GM12874 (cell line): ENCODE measurements around the gene KAZALD1.

ENCODE experiments used
- TF ChIP-seq, protein P1 (sequence below): IDR thresholded peaks from 2 replicates; pipeline ENCODE4 v1.5.1; 2011; ENCODE audit warnings: low read depth, mild to moderate bottlenecking, control low read depth, low read length, moderate library complexity; ENCODE audit not compliant: insufficient read depth

KAZALD1 gene

GRCh38 chr10:101090597-101090996 is 28.8 kb downstream of the KAZALD1 start:
- TF ChIP-seq, protein P1, sequence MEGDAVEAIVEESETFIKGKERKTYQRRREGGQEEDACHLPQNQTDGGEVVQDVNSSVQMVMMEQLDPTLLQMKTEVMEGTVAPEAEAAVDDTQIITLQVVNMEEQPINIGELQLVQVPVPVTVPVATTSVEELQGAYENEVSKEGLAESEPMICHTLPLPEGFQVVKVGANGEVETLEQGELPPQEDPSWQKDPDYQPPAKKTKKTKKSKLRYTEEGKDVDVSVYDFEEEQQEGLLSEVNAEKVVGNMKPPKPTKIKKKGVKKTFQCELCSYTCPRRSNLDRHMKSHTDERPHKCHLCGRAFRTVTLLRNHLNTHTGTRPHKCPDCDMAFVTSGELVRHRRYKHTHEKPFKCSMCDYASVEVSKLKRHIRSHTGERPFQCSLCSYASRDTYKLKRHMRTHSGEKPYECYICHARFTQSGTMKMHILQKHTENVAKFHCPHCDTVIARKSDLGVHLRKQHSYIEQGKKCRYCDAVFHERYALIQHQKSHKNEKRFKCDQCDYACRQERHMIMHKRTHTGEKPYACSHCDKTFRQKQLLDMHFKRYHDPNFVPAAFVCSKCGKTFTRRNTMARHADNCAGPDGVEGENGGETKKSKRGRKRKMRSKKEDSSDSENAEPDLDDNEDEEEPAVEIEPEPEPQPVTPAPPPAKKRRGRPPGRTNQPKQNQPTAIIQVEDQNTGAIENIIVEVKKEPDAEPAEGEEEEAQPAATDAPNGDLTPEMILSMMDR: no peak

- TF ChIP-seq, protein P1: no peak
Observed at GRCh38 chr10:101091546-101092290, 29.9 kb downstream of the KAZALD1 start.

GRCh38 chr10:101092881-101093354 is 31.1 kb downstream of the KAZALD1 start:
- TF ChIP-seq, protein P1: no peak

DNA sequence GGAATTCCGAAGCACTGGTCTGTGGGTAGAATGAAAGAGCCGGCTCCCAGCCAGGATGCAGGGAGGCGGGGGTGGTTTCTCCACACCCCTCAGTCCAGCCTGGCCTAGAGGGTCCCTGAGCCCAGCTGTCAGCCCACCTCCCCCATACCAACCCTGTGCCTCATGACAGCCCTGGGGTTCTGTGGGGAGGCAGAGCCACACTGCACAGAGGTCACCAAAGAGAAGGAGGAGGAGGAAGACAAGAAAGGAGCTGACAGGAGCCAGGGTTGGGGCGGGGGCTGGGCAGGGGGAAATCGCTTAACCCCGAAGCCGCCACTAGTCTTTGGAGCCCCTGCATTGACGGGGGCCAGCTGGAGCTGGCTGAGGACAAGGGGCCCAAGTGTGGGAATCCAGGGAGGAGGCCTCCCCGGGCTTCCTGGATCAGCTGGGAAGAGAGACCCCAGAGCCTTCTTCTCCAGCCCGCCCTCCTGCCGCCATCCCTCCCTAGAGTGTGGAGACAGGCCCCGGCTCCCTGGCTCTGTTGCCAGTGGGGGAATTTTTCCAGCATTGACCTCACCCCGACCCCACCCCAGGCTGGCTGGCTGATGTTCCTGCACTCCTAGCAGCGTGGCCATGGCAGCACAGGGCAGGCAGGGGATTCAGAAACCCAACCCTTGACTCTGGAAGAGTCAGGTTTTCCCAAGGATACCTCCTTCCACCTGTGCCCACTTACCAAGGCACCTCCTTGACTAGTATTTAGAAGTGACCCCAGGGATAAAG is 32.5 kb downstream of the KAZALD1 start:
- TF ChIP-seq, protein P1: no peak

DNA sequence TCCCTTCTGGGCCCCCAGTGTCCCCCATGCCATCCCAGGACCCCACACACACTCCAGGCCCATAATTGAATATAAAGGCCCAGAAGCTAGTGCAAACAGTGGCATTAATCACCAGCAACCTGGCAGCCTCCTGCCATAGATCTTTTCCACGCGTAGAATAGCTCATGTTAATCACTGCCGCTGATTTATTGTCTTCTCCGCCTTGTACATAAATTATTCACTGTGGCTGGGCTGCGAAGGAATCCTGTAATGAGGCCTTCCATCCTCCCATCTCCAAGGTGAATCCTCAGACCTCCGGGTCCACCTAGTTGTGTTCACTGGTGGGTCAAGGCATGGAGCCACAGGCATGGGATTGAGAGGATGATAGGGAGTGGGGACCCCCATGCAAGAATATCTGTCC is 33.2 kb downstream of the KAZALD1 start:
- TF ChIP-seq, protein P1: no peak

- TF ChIP-seq, protein P1: peak; percentile 82
Observed at GRCh38 chr10:101095550-101096213, 33.9 kb downstream of the KAZALD1 start.

DNA sequence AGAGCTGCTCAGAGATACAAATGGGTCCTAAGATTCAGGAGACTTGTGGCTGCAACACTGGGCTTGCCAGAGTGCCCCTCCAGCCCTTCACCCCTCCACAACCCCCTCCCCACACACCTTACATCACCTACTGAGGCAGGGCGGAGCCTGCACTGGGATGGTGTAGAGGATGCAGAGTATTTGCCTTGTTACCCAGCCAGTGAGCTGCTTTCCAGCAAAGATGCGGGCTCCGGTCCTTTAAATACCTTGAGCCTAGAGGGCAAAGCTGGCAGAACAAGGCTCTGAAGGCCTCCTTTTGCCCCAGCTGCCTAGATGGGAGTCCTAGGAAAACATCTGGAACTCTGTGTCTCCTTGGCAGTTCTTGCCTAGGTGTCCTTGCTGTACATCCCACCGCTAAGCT is 34.6 kb downstream of the KAZALD1 start:
- TF ChIP-seq, protein P1: no peak
